ENCODE measurements around the gene MTSS2. TPM values are rescaled to one million over a fixed set of nuclear protein-coding genes. Genes with fewer than 3 reads are reported as not detected.
"Not testable (repeated sequence)": the region's sequence is repeated elsewhere in the genome, so short reads cannot be mapped to it uniquely, and the experiment has no call there.

MTSS2 gene
- total RNA-seq, 2 donors from 2014 or later, result 50.7 to 51.4 TPM

DNA sequence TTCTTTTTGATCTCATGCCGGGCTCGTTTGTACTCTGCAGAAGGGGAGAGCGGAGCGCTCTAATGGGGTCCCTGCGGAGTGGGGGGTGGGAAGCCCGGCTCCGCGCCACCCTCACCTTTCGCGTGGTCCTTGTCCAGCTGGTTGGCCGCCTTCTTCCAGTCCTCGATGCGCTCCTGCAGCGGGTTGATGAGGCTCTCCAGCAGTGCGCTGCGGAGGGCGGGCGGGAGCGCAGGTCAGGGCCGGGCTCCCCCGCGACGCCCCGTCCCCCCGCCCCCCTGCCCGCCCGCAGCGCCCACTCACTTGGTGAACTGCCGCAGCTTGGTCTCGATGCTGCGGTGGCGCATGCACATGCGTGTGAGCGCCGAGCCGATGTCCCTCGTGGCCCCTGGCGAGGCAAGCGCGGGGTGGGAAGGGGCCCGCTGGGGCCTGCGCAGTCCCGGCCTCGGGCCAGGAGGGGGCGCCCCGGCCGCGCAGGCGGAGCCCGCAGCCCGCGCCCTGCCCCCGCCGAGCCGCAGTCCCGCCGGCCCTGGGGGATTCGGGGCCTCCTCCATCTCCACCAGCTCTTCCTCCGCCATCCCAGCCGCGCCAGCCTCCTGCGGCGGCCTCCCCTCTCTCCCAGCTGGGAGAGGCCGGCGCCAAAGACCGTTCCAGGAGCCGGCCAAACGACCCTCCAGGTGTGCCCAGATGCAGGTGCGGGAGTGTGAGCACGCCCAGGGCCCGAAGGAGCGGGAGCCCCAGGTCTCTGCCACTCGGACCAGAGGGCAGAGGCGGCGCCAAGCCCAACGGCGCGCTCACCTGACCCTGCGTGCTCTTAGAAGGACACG lies 6.0 kb downstream of the MTSS2 start:
- DNase-seq, result peak; percentile 39
- ATAC-seq, result peak; percentile 39 to 53
- intact Hi-C loops (cut with DNase I), result loop anchor here (5.0 to 10.0 kb wide), 2 partner anchors 65 to 92 kb away; no protein-coding TSS in a partner anchor

DNA sequence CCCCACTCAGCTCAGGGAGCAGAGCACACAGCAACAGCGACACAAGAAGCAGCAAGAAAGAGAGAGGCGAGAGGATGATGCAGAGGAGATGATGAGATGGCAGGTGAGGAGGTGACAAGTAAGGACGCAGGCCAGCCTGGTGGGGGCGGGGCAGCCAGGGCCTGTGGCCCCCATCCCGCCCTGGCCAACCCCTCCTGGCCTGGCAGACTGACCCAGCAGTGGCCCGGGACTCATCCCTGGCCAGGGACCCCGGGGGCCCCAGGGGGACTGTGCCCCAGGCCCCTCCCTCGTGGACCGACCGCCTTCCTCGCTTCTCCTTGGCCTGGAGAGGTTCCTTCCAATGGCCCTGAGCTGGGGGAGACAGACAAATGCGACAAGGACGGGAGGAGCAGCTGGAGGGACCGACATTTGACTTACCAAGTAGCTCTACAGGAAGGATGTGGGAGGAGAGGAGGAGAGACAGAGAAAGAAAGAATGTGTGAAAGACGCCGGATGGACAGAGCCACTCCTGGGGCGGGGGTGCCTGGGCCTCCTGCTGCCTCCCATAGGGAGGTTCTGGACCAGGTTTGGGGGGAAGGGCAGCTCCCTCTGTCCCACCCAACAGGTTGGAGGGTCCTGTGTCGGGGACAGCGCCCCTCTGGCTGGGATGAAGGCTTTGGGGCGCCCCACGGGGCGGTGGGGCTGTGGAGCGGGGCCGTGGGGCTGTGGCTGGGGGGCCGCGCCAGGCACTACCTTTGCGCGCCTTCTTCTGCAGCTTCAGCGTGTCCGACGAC lies 6.8 kb downstream of the MTSS2 start:
- ATAC-seq (no peak), DNase-seq (peak; percentile 16)
- intact Hi-C loops (cut with DNase I), result loop anchor here in 1 of 2 donors (5.0 kb wide), 1 partner anchor 93 kb away; no protein-coding TSS in a partner anchor

DNA sequence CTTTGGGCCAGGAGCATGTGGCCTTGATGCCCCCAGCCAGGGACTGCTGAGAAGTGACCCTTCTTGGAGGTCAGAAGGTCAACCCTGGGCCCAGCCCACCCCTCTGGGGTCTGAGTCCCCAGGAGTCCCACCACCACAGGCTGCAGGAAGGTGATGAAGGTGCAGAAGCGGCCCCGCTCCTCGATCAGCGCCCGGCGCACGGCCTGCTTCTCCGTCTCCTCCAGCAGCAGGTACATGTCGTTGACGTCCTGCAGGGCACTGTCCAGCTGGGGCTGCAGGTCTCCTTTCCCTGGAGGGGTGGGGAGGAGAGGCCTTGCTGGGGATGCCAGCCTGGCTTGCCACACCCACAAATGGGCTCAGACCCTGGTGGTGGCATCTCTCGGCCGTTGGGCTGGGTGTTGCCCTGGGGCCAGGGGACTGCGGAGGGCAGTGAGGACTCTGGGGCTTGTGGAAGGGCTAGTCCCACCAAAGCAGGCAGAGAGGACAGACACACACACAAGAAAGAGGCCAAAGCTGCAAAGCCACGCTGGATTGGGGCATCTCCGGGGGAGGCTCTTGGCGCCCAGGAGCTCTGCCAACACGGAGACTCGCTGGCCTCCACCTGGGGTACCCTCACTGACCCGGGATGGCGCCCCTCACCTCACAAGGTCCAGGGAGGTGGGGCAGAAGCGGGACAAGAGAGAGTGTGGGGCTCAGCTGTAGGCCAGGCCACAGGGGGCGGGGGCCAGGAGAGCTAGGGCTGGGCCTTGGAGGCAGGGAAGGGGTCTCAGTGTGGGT lies 7.5 kb downstream of the MTSS2 start:
- ATAC-seq (no peak), DNase-seq (peak; percentile 18)
- intact Hi-C loops (cut with DNase I), result loop anchor here in 1 of 2 donors (5.0 kb wide), 1 partner anchor 94 kb away; no protein-coding TSS in a partner anchor

DNA sequence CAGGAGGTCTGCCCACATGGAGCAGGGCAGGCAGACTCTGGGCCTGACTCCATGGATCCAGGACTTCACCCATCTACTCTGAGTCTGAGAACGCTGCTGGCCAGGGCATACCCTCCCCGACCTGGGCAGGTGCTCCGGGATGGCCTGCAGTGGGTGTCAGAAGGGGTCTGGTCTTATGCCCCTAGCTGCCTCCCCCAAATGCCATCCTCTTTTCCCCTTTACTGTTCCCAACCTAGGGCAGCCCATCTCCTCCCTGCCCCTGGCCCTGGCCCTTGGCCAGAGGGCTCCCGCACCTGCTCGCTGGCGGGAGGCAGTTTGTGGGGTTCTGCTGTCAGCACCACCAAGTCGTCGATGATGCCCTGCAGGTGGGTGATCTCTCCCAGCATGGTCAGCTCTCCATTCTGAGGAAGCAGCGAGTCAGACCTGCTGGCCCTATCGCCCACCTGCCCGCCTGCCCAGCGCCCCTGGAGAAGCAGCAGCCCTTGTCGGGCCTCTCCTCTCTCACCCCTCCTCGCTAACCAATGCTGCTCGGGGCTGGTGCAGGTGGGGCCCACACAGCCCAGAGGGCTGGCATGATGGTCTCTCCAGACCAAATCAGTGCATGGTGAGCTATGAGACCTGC lies 8.2 kb downstream of the MTSS2 start:
- DNase-seq, result no peak
- intact Hi-C loops (cut with DNase I), result loop anchor here in 1 of 2 donors (5.0 kb wide), 1 partner anchor 95 kb away; no protein-coding TSS in a partner anchor
- no peak for ATAC-seq

DNA sequence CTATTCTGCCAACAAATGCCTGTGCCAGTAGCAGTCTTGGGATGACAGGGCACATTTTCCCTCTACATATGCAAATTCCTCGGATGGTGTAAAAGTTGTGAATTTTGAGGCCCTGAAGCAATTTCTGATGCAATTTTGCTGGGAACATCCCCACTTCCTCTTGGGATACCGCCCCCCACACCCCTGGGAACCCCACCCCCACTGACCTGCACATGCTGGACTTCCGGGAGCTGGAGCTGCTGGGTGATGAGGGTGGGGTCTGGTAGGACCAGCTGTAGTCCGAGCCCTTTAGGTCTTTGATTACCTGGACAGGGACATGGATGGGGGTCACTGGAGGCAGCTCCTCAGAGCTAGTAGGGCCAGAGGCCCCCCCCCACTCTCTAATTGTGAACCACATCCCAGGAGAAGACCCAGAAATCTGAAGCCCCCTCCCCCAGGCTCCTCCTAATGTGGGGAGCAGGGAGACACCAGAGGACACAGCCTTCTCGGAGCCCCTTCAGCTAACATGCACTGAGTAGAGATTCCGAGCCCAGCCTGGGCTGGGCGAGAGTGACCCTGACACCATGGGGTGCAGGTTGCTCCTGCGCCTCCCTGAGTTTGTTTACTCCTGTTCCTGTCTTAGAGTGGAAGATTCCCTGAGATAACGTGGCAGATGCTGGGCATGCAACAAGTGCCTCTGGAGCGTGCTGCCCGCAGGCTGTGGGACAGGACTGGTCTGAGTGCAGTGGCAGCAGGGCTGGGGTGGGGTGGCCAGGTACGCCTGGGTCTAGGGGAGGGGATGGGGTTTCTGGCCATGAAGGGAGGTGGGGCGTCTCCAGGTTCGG lies 9.0 kb downstream of the MTSS2 start:
- ATAC-seq (no peak), DNase-seq (no peak)
- intact Hi-C loops (cut with DNase I), result loop anchor here in 1 of 2 donors (5.0 kb wide), 1 partner anchor 95 kb away; no protein-coding TSS in a partner anchor

DNA sequence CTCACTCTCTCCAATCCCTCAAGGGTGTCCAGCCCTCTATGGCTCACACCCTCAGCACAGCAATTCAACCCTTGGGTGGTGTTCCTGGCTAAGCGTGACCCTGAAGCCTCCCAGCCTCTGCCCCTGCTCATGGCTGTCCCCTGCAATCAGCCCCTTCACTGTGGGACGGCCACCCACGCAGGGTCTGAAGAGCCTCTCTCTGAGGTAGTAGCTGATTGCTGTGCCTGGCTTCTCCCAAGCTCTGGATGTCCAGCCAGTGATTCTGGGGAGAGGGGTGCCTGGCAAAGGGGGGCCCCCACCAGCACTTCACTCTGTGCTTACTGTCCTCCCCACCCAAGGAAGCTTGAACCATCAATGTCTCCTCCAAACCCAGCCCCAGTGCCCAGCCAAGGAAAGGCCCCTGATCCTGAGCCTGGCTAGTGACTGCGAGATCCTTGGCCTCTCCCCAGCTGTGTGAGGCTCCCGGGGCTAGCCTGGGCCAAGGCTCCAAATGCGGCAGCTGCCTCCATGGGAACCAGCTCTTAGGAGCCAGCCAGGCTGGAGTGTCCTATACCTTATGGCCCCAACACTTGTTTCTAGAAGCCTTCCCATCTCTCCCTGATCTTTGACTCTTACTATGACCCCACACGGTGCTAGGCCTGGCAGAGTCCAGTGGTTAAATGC lies 9.9 kb downstream of the MTSS2 start:
- intact Hi-C loops (cut with DNase I), result loop anchor here in 1 of 2 donors (5.0 kb wide), 1 partner anchor 96 kb away; no protein-coding TSS in a partner anchor

DNA sequence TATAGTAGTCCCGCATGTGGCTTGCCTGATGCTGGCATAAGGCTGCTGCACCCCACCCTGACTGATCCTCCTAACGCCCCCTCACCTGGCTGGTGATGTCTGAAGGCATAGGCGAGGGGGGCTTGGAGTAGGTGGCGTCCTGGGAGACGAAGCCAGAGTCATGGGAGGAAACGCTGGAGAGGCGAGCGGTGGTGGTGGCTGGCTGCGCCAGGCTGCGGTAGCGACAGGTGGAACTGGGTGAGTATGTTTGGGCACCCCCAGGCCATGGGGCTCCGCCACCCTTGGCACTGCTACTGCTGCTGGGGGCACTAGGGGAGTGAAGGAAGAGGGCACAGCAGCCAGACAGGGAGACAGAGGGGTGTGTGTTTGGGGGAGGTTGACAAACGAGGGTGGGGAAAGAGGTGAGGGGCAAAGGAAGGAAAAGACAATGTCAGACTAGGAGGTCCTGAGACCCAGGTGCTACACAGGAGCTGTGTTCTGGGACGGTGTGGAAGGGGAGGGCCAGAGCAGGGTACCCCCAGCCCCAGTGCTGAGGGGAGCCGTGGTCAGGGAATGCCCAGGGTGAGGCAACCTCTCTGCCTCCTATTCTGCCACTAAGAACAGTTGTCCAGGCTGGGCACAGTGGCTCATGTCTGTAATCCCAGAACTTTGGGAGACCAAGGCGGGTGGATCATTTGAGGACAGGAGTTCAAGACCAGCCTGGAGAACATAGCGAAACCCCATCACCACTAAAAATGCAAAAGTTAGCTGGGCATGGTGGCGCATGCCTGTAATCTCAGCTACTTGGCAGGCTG lies 11.4 kb downstream of the MTSS2 start:
- no peak for DNase-seq
- ATAC-seq, result no peak
- intact Hi-C loops (cut with DNase I), result loop anchor here in 1 of 2 donors (5.0 kb wide), 1 partner anchor 98 kb away; no protein-coding TSS in a partner anchor

More for the DNA sequence above, 9.9 kb downstream of the MTSS2 start:
- peak in 1 of 2 donors; percentile 13 for ATAC-seq
- peak; percentile 34 for DNase-seq

DNA sequence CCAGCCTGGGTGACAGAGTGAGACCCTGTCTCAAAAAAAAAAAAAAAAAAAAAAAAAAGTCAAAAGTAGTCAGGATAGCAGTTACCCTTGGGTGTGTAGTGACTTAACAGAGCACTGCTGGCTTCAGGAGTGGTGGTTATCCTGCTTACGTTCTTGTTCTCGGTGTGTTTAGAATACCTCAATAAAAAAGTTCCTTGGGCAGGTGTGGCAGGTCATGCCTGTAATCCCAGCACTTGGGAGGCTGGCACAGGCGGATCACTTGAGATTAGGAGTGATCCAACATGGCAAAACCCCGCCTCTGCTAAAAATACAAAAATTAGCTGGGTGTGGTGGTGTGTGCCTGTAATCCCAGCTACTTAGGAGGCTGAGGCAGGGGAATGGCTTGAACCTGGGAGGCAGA lies 14.9 kb downstream of the MTSS2 start:
- intact Hi-C loops (cut with DNase I); DNase-seq; ATAC-seq: not testable (repeated sequence)

DNA sequence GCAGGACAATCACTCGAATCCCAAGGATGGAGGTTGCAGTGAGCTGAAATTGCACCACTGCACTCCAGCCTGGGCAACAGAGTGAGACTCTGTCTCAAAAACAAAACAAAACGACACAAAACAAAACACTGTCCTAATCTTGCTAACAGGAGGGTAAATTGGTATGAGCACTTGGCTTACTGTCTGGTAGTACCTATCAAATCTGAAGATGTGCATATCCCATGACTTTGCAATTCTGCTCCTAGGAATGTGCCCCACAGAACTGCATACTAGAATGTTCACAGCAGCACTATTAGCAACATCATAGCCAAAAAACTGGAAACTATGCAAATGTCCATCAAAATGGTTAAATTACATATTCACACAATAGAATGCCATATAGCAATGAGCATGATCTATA lies 15.7 kb downstream of the MTSS2 start:
- intact Hi-C loops (cut with DNase I), result no loop called here
- DNase-seq (no peak), ATAC-seq (no peak)

DNA sequence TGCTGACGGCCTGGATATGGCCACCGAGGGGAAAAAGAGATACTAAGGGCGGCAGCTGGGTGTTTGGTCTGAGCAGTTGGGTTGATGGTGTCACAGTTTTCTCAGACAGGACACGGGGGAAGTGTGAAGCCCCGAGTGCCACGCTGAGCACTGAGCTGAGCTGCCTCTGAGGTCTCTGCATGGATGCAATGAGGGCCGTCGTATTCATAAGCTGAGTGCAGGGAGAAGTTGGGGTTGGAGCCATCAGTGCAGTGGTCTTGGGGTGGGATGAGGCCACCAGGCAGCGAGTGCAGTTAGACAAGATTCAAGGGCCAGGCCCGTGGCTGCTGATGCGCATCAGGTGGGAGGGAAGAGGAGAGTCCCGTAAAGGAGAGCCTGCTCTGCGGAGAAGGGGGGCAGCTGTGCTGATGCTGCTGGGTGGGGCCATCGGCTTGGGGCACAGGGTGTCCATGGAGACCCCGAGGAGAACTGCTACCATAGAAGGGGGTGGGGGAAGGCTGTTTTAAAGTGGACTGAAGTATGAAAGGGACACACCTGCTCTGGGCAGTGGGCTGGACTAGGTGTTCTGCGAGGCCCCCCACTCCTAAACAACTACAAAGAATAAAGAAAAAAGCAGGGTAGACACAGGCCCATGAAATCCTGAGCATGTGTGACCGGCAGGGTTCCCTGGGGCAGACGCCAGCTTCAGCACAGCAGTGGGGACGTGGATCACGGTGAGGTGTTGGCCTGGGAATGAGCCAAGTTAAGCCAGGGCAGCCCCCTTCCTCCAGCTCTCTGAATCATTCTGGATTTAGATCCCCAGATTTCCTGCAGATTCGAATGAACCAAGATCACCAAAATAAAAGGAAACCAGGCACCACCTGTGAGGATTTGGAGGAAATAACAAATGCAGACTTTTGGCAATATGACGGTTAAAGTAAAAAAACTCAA lies 19.8 kb downstream of the MTSS2 start:
- ATAC-seq, result no peak
- DNase-seq, result no peak
- intact Hi-C loops (cut with DNase I), result no loop called here

DNA sequence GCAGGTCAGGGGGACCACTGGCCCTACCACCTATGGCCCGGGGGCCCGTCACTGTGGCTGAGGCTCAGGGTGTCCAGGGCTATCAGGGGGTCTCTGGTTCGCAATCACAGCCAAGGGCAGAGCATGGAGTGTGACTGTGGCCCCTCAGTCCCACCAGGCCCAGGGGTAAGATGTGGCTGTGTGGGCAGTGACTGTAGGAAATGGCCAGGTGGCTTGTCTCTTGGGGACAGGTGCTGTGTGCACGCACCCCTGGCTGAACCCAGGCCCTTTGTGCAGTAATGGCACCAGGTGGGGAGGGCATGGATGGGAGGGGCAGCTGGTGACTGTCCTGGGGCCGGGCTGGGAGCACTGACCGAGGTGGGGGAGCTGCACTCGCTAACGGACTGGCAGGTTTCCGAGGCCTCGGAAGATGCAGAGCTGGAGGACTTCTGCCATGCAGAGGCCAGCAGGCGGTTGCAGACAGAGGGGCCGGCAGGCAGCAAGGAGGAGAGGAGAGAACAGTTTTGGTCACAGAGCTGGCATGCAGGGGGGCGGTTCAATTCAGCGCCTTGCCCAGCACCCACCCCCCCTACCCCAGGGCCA lies 20.6 kb downstream of the MTSS2 start:
- no peak for ATAC-seq
- no peak for DNase-seq
- intact Hi-C loops (cut with DNase I), result no loop called here

DNA sequence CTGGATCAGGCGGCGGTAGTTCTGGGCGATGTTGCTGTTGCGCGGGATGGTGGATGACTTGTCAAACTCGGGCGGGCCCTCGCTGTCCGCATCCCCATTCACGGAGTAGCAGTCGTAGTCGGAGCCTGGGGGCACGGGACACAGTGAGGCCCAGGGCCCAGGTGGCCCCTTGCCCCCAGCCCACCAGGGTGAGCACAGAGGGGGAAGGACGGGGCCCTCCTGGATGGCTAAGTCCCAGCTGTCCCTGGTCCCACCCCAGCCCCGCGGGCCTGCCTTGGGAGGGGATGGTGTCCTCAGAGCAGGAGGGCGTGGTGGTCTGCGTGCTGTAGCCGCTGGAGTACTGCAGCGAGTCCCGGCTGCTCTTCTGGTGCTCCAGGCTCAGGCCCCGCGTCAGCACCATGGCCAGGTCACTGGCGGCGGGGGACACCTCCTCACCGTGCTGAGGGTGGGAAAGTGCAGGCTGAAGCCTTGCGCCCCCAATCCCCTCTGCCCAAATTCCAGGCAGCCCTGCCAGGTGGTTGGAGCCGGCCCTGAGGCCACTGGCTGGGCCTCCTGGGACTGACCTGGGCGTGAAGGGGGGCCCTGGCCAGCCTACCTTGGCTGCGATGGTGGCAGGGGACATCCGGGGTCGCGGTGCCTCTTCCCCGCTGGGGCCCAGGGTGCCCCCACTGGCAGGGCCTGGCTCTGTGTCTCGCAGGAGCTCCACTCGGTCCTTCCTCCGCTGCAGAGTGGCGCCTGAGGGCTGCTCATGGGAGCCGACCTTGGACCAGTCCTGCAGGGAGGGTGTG lies 21.3 kb downstream of the MTSS2 start:
- intact Hi-C loops (cut with DNase I), result no loop called here
- ATAC-seq, result peak in 1 of 2 donors; percentile 3
- DNase-seq, result no peak

DNA sequence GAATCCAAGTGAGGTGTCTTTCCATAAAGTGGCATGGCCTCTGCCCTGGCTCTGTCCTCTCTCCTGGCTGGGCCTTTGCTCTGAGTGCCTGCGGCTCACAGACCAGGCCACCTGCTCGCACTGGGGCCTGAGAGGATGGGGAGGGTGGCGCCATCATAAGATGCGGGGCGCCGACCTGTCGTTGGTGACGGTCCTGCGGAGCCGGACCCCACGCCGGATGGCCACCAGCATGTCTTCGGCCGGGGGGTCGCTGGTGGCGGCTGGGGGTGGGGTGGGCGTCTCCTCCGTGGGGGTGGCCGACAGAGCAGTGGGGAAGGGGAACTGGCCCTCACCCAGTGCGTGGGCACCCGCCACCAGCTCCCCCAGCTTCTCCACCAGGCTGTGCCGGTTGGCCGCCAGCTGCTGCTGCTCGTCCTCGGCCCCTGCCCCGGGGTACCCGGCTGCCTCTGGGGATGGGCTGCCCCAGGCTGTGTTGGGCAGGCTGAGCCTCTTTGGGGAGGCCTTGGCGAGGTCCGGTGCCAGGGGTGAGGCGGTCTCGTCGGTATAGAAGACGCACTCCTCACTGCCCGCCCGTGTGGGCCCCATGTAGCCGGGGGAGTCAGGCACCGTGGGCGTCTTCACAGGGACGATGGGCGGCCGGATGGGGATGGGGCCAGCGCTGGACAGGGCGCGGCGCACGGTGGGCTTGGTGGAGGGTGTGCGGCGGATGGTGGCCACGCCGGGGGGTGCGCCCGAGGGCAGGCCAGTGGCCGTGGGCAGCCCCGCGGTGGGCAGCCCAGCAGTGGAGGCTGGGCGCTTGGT lies 22.1 kb downstream of the MTSS2 start:
- DNase-seq, result no peak
- intact Hi-C loops (cut with DNase I), result no loop called here
- peak in 1 of 2 donors; percentile 5 for ATAC-seq
